HG02938 (cell line): ENCODE data around the gene RPGRIP1.
"Not testable (repeated sequence)": the region's sequence is repeated elsewhere in the genome, so short reads cannot be mapped to it uniquely, and the experiment has no call there.

Source experiments
- ATAC-seq: cut with Tn5 transposase; IDR thresholded peaks from one replicate; pipeline ENCODE4 v1.9.1; 2021; ENCODE audit warnings: mild to moderate bottlenecking, moderate library complexity; ENCODE audit not compliant: unreplicated experiment

Gene RPGRIP1

GRCh38 chr14:21279783-21280182, at the start of gene RPGRIP1:
TSS of gene RPGRIP1 (plus strand) at chr14:21280083. CDS start at chr14:21287977, 7,894 bp downstream.
- ATAC-seq = no peak

DNA sequence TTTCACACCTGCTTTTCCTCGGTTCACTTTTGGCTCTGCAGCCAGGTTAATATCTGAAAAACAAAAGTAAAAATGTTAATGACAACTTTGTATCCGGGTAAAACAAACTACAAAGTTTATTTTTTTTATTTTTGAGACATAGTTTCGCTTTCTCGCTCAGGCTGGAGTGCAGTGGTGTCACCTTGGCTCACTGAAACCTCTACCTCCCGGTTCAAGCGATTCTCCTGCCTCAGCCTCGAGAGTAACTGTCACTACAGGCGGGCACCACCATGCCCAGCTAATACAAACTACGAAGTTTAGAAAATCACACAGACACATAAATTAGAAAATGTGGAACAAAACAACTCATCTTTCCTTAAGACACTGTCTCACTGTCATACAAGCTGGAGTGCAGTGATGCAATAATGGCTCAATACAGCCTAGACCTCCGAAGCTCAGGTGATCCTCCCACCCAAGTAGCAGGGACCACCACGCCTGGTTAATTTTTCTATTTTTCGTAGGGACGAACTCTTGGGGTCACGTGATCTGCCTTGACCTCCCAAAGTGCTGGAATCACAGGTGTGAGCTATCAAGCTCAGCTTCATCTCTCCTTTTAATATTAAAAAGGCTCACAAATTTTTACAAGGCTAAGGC, 48.7 kb upstream of the RPGRIP1 start:
- ATAC-seq = no peak

DNA sequence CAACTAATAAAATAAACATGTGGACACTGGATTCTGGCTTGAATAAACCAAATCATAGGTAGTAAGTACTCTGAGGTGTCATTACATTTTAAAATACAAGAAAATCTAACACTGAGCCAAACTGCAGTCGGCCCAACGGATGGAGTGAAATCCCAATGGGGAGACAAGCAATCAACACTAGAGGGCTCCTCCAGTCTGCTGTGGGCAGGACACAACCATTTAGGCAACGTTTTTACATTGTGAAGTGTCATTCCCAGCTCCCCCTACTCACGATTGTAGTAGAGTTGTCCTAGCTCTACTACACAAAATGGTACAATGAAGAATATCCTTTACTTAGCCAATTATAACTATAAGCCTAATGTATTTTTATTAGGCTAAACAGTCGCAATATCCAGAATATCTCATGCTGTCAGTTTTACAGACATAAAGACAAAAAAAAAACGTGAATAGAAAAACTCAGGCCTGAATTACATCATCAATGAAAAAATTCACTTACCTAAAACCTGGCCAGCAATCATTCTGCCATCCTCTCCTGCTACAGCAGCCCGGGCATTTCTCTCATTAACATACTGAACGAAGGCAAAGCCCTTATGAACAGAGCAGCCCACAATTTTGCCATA, 46.3 kb upstream of the RPGRIP1 start:
- ATAC-seq = no peak

- no peak for ATAC-seq
Measured at GRCh38 chr14:21234112-21234511, 45.8 kb upstream of the RPGRIP1 start.

DNA sequence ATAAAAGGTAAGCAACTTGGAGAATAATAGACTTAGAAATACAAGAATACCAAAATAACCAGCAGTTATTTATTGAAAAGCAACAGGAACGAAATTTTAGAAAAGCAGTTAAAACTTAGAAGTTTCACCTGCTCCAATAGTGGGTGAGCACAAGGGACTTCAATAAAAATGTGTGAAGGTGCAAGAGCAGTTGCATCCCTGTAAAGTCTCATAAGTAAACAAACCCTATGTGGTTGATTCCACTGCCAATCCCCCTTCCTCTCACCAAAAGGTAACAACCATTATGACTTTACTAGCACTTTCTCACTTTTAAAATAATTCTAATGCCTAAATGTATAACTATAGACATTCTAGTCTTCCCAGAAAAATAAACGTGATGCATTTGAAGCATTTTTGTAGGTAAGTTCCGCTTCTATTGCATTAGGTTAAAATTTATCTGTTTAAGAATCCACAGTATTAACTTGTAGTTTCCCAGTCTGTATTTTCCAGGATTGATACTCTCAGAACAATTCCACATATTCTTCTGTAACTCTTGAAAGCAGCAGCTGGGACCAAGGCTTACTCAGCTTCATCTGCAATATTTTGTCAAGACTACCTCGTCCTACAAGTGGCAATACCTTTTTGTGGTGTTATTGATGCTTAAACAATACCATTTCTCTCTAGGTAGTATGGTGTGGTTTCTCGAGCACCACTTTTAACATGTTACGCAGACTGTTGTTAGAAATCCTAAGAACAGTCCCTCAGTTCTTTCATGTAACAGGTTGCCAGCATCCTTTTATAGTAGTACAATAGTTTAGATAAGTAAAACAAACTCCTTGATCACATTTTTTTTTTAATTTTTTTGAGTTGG, 42.7 kb upstream of the RPGRIP1 start:
- ATAC-seq = no peak

GRCh38 chr14:21238823-21239518, 40.9 kb upstream of the RPGRIP1 start:
- no peak for ATAC-seq

DNA sequence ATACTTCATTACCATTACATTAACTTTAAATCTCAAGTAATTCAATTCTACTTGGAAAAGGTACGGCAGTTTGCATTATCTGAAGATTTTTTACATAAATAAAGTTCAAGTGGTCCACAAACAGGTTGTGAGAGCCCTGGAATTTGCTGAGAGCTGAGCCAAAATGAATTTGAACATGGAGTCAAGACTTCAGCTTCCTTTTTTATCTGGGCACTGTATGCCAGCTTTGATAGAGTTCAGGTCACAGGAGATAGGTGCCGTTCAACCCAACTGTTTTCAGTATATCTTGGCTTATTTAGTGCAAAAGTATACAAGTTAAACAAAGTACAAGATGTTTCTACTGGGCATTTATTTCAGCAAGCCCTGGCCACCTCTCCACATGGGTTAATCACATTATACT, 39.5 kb upstream of the RPGRIP1 start:
- no peak for ATAC-seq

DNA sequence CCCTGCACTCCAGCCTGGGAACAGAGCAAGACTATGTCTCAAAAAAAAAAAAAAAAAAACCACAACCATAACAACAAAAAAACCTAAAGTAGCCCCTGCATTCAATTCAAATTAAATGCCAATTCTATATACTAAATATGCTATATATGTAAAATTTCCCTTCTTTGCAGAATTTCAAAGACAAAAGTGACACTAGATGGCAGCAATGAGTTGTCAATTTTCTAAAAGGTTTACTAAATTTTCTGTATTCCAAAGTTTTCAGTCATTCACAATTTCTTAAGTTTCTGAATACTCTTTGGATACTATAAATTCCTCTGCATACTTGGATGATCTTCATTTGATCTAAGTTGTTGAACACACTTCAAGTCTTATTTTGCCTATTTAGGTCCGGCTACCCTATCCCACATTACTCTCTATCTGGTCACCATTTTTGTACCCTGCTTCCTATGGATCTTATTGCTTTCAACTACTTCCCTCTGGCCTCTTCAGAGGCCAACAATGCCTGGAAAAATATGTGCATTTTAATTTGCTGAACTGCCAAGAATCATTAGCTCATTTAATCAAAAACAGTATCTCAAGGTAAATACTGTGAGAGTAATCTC, 38.6 kb upstream of the RPGRIP1 start:
- ATAC-seq = no peak

DNA sequence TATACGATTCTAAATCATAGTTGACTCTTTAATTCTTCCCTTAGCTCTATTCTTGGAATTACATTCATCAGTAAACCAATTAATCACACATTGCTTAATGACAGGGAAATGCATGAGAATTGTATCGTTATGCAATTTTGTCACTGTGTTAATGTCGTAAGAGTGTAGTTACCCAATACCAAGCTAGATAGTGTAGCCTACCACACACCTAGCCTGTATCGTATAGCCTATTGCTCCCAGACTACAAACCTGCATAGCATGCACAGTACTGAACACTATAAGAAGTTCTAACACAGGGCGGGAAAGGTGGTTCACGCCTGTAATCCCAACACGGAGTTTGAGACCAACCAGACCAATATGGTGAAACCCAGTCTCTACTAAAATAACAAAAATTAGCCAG, 35.3 kb upstream of the RPGRIP1 start:
- no peak for ATAC-seq

GRCh38 chr14:21245813-21246212, 34.1 kb upstream of the RPGRIP1 start:
- ATAC-seq = no peak

- ATAC-seq = no peak
Measured at GRCh38 chr14:21248338-21248737, 31.5 kb upstream of the RPGRIP1 start.

DNA sequence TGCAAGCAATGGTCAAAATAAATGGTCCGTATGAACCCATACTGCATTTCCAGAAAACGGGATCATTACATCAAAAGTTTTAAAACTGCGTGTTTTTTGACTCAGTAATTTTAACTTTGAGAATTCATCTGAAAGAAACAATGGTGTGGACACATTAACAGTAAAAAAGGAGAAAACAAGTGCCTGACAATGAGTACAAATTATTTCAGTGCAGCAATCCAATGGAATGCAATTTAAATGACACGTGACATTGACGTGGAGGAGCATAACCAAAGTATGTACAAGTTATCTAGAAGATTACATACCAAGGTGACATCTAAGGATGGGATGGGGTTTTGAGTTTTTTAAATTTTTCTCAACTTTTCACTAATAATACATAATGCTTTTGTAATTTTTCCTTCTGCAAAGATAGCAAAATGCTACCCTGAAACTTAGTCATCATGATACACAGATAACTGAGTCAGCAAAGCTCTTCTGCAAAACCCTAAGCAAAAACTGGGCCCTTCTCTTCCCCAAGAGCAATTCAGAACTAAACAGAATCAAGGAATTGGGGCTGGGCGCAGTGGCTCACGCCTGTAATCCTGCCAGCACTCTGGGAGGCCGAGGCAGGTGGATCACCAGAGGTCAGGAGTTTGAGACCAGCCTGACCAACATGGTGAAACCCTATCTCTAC, 31.0 kb upstream of the RPGRIP1 start:
- no peak for ATAC-seq

DNA sequence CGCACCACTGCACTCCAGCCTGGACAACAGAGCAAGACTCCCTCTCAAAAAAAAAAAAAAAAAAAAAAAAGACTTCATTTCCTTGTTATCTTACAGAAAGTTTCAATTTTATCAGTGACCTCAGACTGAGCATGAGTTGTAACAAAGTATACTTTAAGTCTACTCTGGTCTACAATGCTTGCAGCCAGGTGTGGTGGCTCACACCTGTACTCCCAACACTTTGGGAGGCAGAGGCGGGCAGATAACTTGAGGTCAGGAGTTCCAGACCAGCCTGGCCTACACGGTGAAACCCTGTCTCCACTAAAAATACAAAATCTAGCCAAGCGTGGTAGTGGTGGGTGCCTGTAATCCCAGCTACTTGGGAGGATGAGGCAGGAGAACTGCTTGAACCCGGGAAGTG, 28.7 kb upstream of the RPGRIP1 start:
- ATAC-seq = no peak

DNA sequence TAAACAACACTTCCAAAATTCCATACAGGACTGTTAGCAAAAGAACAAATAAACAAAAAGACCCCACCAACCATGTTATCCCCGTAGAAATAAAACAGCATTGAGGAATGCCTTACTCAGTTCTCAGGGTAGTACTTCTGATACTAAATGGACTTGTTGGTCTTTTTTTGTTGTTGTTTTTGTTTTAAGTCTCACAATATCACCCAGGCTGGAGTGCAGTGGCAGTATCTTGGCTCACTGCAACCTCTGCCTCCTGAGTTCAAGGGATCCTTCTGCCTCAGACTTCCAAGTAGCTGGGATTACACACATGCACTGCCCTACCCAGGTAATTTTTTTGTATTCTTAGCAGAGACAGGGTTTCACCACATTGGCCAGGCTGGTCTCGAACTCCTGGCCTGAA, 27.7 kb upstream of the RPGRIP1 start:
- ATAC-seq = no peak

GRCh38 chr14:21255385-21256101, 24.3 kb upstream of the RPGRIP1 start:
- no peak for ATAC-seq

DNA sequence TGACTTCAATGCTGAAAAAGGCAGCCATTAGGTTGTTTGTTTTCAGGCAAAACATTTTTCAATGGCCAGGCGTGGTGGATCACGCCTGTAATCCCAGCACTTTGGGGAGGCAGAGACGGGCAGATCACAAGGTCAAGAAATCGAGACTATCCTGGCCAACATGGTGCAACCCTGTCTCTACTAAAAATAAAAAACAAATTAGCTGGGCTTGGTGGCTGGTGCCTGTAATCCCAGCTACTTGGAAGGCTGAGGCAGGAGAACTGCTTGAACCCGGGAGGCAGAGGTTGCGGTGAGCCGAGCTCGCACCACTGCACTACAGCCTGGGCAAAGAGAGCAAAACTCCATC, 23.8 kb upstream of the RPGRIP1 start:
- ATAC-seq = not testable (repeated sequence)

DNA sequence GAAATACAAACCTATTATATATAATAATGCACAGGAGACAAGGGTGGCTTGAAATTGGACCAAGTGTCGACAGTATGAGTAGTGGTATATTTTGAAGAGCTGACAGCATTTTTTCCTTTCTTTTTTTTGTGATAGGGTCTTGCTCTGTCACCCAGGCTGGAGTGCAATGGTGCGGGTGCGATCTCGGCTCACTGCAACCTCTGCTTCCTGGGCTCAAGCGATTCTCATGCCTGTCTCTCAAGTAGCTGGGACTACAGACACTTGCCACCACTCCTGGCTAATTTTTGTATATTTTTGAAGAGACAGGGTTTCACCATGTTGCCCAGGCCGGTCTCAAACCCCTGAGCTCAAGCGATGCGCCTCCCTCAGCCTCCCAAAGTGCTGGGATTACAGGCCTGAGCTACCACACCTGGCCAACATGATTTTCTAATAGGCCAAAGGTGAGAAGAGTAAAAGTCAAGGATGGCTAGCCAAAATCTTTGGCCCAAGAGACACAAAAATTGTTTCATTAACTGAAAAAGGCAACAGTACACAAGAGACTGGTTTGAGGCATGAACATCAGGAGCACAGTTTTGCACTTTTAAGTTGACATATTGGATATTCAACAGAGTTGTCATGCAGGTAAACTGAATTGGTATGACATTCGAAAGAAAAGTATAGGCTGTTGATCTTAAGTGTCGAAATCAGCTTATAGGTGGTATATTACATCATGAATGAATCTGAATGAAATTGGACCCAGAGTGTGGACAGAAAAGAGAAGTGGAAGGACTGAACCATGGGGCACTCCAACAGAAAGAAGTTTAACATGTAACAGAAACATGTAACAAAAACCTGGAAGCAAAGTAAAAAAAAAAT, 23.1 kb upstream of the RPGRIP1 start:
- ATAC-seq = no peak

DNA sequence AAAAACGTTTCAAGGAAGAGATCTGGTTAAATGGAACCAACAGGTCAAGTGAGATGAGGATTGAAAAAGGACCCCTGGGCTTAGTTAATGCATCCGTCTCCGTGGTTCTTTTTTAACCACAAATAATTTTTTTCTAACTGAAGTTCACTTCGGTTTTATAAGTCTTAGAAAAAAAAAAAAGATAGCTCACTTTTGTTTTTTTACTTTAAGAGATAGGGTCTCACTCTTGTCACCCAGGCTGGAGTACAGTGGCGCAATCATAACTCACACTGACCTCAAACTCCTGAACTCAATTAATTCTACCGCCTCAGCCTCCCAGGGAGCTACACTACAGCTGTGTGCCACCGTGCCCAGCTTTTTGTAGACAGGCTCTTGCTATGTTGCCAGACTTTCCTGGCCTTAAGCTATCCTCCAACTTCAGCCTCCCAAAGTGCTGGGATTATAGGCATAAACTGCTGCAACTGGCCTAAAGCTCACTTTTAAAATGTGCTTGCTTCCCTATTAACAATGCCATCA, 22.4 kb upstream of the RPGRIP1 start:
- ATAC-seq = no peak
